GM23248 (cell line): ENCODE results near the gene CDCP2.

ENCODE experiments used
- EZH2 ChIP-seq: fragments of 200-600 bp; sonication (generic); IDR thresholded peaks from 2 replicates; pipeline ENCODE4 v1.6.1; 2018; ENCODE audit warnings: antibody characterized with exemption, mild to moderate bottlenecking; ENCODE audit not compliant: insufficient read depth, poor library complexity, severe bottlenecking
- EZH2phosphoT487 ChIP-seq: fragments of 200-600 bp; sonication (generic); IDR thresholded peaks from 2 replicates; pipeline ENCODE4 v1.6.1; 2018; ENCODE audit warnings: antibody characterized with exemption, moderate library complexity, mild to moderate bottlenecking, low read depth; ENCODE audit not compliant: insufficient read depth

- TF ChIP-seq EZH2phosphoT487: no peak
- TF ChIP-seq EZH2: no peak
Observed at GRCh38 chr1:54122135-54122751, 30.6 kb downstream of the CDCP2 start.
